Left lung (tissue), 10 donors: ENCODE results near the gene LRRC73. TPM values are rescaled to one million over a fixed set of nuclear protein-coding genes. Genes with fewer than 3 reads are reported as not detected.

Source experiments
- ATAC-seq: fragments of 200-7000 bp; cut with Tn5 transposase; one replicate; pipeline ENCODE4 v1.9.1; 2020; ENCODE audit warnings: moderate library complexity
- DNase-seq, 4 donors: peaks; one replicate each; pipeline ENCODE4 v3.0.0-alpha.2; 2013 to 2020
- H3K27ac ChIP-seq, 2 donors: fragments of 200-600 bp; sonication (generic) in 1 of 2; one replicate each; pipeline versions ENCODE4 v1.5.0 to v1.8.0; 2020 to 2021
- H3K27me3 ChIP-seq, 2 donors: fragments of 200-600 bp; sonication (generic) in 1 of 2; one replicate each; pipeline versions ENCODE4 v1.5.0 to v1.8.0; 2020 to 2021
- H3K36me3 ChIP-seq, 2 donors: fragments of 200-600 bp; sonication (generic) in 1 of 2; one replicate each; pipeline versions ENCODE4 v1.5.0 to v1.8.0; 2020 to 2021
- H3K4me1 ChIP-seq, 2 donors: fragments of 200-600 bp; one replicate each; pipeline ENCODE4 v1.8.0; 2021
- H3K4me3 ChIP-seq, 2 donors: fragments of 200-600 bp; sonication (generic) in 1 of 2; one replicate each; pipeline versions ENCODE4 v1.5.0 to v1.8.0; 2020 to 2021; ENCODE audit warnings: mild to moderate bottlenecking in 1 of 2
- H3K9me3 ChIP-seq, 2 donors: fragments of 200-600 bp; sonication (generic) in 1 of 2; one replicate each; pipeline versions ENCODE4 v1.5.0 to v1.8.0; 2020 to 2021
- CTCF ChIP-seq, 2 donors: fragments of 200-600 bp; sonication (generic) in 1 of 2; IDR thresholded peaks; one replicate each; pipeline versions ENCODE4 v1.5.0 to v1.8.0; 2021; ENCODE audit warnings: antibody characterized with exemption in 2 of 2
- intact Hi-C, 2 donors: fragments of 100-400 bp; cut with DNase I; formaldehyde crosslinking; loops; one replicate each; pipeline versions ENCODE4 v1.11.2 to v1.14.2; 2022
- polyA plus RNA-seq, 6 donors: library from polyadenylated mRNA; unstranded; fragments of 120-200 nt; gene quantifications; one replicate each; pipeline ENCODE4 v1.2.1, GENCODE V29; 2013; ENCODE audit not compliant: insufficient read length in 6 of 6
- total RNA-seq, 2 donors: library from RNA; stranded (reverse); fragmentation: NEBNext Ultra II Directional; extraction: Animal tissue kit (Norgen Biotek cat#: 25700); gene quantifications; one replicate each; pipeline ENCODE4 v1.2.1, GENCODE V29; 2021
- donor health status: DM: no; HTN: yes; CAD: no.
- donor health status: DM: no; HTN: no; CAD: no.

The LRRC73 gene
- total and polyA plus RNA-seq, 8 donors, result 0.30 to 1.5 (median 0.60) TPM

- no peak overlapping the region for H3K4me3 ChIP-seq
- no peak for TF ChIP-seq CTCF (IDR thresholded peaks at IDR 0.05)
- ATAC-seq (no peak), DNase-seq (no peak)
- H3K27me3 ChIP-seq, result no peaks in the 10 kb centered on the region
- H3K36me3 ChIP-seq, result peaks cover 0 to 18% of the 10 kb centered on the region in 2 donors
- no peaks in the 10 kb centered on the region for H3K9me3 ChIP-seq
- peaks cover 12 to 27% of the 10 kb centered on the region in 2 donors for H3K4me1 ChIP-seq
- intact Hi-C loops, result loop anchor here in 1 of 2 donors (5.0 kb wide), 1 partner anchor 33 kb away; the partner anchor contains the start of gene DLK2
- no peak overlapping the region for H3K27ac ChIP-seq
These were observed 19.6 kb downstream of the LRRC73 start for GRCh38 chr6:43490523-43490939.

- Histone ChIP-seq H3K4me3 (no peak overlapping the region), H3K36me3 (peaks cover 0 to 18% of the 10 kb centered on the region in 2 donors), H3K27ac (no peak overlapping the region), H3K27me3 (no peaks in the 10 kb centered on the region), H3K9me3 (no peaks in the 10 kb centered on the region), H3K4me1 (peaks cover 12 to 17% of the 10 kb centered on the region in 2 donors)
- TF ChIP-seq CTCF (IDR thresholded peaks at IDR 0.05), result no peak
- intact Hi-C loops, result loop anchor here in 1 of 2 donors (5.0 kb wide), 1 partner anchor 32 kb away; the partner anchor contains the start of gene DLK2
- DNase-seq, result no peak
- no peak for ATAC-seq
These were observed 20.7 kb downstream of the LRRC73 start for GRCh38 chr6:43489277-43490072.

- DNase-seq, result no peak
- Histone ChIP-seq H3K27ac (no peak overlapping the region), H3K27me3 (no peaks in the 10 kb centered on the region), H3K4me1 (peaks cover 12 to 15% of the 10 kb centered on the region in 2 donors), H3K9me3 (no peaks in the 10 kb centered on the region), H3K4me3 (no peak overlapping the region), H3K36me3 (peaks cover 0 to 17% of the 10 kb centered on the region in 2 donors)
- ATAC-seq, result no peak
- intact Hi-C loops, result no loop called here
- no peak for TF ChIP-seq CTCF (IDR thresholded peaks at IDR 0.05)
These were observed 21.4 kb downstream of the LRRC73 start for GRCh38 chr6:43488667-43489276.

GRCh38 chr6:43481591-43482236, 28.4 kb downstream of the LRRC73 start:
- no peak overlapping the region for H3K27ac ChIP-seq
- peaks cover 0 to 7% of the 10 kb centered on the region in 2 donors for H3K36me3 ChIP-seq
- intact Hi-C loops, result no loop called here
- TF ChIP-seq CTCF (IDR thresholded peaks at IDR 0.05), result no peak
- H3K27me3 ChIP-seq, result no peaks in the 10 kb centered on the region
- no peak for ATAC-seq
- no peak for DNase-seq
- H3K4me3 ChIP-seq, result no peak overlapping the region
- peaks cover 11 to 25% of the 10 kb centered on the region in 2 donors for H3K4me1 ChIP-seq
- H3K9me3 ChIP-seq, result no peaks in the 10 kb centered on the region

GRCh38 chr6:43481075-43481474, 29.1 kb downstream of the LRRC73 start:
- Histone ChIP-seq H3K4me3 (no peak overlapping the region), H3K9me3 (no peaks in the 10 kb centered on the region), H3K27ac (no peak overlapping the region), H3K4me1 (peaks cover 12 to 25% of the 10 kb centered on the region in 2 donors), H3K36me3 (peaks cover 0 to 4% of the 10 kb centered on the region in 2 donors), H3K27me3 (no peaks in the 10 kb centered on the region)
- intact Hi-C loops, result no loop called here
- no peak for TF ChIP-seq CTCF (IDR thresholded peaks at IDR 0.05)
- no peak for ATAC-seq
- DNase-seq, result no peak
